Natural killer cell (primary cell): ENCODE data around the gene RALY. TPM values are rescaled to one million over a fixed set of nuclear protein-coding genes. Genes with fewer than 3 reads are reported as not detected.

Experiments used
- ATAC-seq, 3 donors: fragments of 150-1000 bp in 2 of 3; fragments of 200-7000 bp in 1 of 3; cut with Tn5 transposase; 1 replicate in 1 of 3; 2 replicates in 2 of 3; pipeline ENCODE4 v1.10.0; 2021; ENCODE audit warnings: mild to moderate bottlenecking in 2 of 3, moderate library complexity in 2 of 3
- DNase-seq, 2 donors: peaks; one replicate each; pipeline versions ENCODE4 v3.0.0 to v3.0.0-alpha.2; 2013 to 2021; ENCODE audit warnings: mixed read lengths in 1 of 2
- H3K27ac ChIP-seq: one replicate; pipeline ENCODE4 v1.5.1; 2013; ENCODE audit warnings: mild to moderate bottlenecking, low read length
- H3K27me3 ChIP-seq: one replicate; pipeline ENCODE4 v1.6.1; 2013; ENCODE audit warnings: low read length; ENCODE audit not compliant: control insufficient read depth, insufficient read depth
- H3K36me3 ChIP-seq: one replicate; pipeline ENCODE4 v1.6.1; 2013; ENCODE audit warnings: low read length; ENCODE audit not compliant: control insufficient read depth, insufficient read depth
- H3K4me1 ChIP-seq: one replicate; pipeline ENCODE4 v1.6.1; 2013; ENCODE audit warnings: low read length; ENCODE audit not compliant: control insufficient read depth, insufficient read depth
- H3K4me3 ChIP-seq: one replicate; pipeline ENCODE4 v1.5.1; 2013; ENCODE audit warnings: low read length
- H3K9me3 ChIP-seq: one replicate; pipeline ENCODE4 v1.6.1; 2013; ENCODE audit warnings: low read length; ENCODE audit not compliant: control insufficient read depth, insufficient read depth
- H3K27ac Mint-ChIP-seq, 2 donors: one replicate each; pipeline ENCODE4 v1.8.0; 2022; ENCODE audit warnings: mild to moderate bottlenecking in 2 of 2, mixed read lengths in 2 of 2, moderate library complexity in 1 of 2
- H3K27me3 Mint-ChIP-seq, 2 donors: one replicate each; pipeline ENCODE4 v1.8.0; 2022; ENCODE audit warnings: low read depth in 2 of 2, mixed read lengths in 2 of 2
- H3K36me3 Mint-ChIP-seq: one replicate; pipeline ENCODE4 v1.8.0; 2022; ENCODE audit warnings: mixed read lengths
- H3K4me1 Mint-ChIP-seq, 2 donors: one replicate each; pipeline ENCODE4 v1.8.0; 2022; ENCODE audit warnings: mixed read lengths in 2 of 2
- H3K4me3 Mint-ChIP-seq: one replicate; pipeline ENCODE4 v1.8.0; 2022; ENCODE audit warnings: mild to moderate bottlenecking, moderate library complexity, mixed read lengths
- H3K9me3 Mint-ChIP-seq, 2 donors: one replicate each; pipeline ENCODE4 v1.8.0; 2022; ENCODE audit warnings: mixed read lengths in 2 of 2
- CTCF ChIP-seq: fragments of 200-600 bp; IDR thresholded peaks from one replicate; pipeline ENCODE4 v1.8.0; 2022; ENCODE audit warnings: antibody characterized with exemption
- WGBS: methylation state at CpG from one replicate; pipeline ENCODE4 v1.1.7; 2013; ENCODE audit warnings: missing lambda C conversion rate; ENCODE audit not compliant: insufficient coverage; 5-methylcytosine and 5-hydroxymethylcytosine counted together
- intact Hi-C: fragments of 100-400 bp; cut with micrococcal nuclease; formaldehyde crosslinking; loops from one replicate; pipeline ENCODE4 v1.14.2; 2022
- total RNA-seq, 4 donors: library from RNA; stranded (reverse); fragments of 120-200 nt in 1 of 4; gene quantifications; one replicate each; pipeline versions ENCODE4 v1.2.3 to v1.2.4, GENCODE V29; 2013 to 2022

Gene RALY
- total RNA-seq, 3 donors from 2014 or later (not counting 1 experiment from before 2014, with no cell fraction given): 194 to 204 (median 198) TPM

DNA sequence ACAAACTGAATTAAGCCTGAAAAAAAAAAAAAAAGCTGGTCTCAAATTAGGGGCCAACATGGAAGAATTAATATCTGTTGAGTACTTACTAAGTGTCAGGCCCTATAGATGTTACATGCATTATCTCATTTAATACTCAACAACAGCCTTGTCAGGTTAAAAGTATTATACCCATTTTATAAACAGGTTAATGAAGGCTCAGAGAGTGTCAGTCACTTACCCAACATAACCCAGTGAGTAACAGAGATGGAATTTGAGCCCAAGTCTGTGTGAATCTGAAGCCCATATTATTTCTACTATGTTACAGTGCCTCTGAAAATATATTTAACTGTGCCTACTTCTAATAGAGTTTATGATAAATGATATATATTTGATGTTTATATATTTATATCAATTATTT lies 129.6 kb downstream of the RALY start:
- intact Hi-C loops: no loop called here

DNA sequence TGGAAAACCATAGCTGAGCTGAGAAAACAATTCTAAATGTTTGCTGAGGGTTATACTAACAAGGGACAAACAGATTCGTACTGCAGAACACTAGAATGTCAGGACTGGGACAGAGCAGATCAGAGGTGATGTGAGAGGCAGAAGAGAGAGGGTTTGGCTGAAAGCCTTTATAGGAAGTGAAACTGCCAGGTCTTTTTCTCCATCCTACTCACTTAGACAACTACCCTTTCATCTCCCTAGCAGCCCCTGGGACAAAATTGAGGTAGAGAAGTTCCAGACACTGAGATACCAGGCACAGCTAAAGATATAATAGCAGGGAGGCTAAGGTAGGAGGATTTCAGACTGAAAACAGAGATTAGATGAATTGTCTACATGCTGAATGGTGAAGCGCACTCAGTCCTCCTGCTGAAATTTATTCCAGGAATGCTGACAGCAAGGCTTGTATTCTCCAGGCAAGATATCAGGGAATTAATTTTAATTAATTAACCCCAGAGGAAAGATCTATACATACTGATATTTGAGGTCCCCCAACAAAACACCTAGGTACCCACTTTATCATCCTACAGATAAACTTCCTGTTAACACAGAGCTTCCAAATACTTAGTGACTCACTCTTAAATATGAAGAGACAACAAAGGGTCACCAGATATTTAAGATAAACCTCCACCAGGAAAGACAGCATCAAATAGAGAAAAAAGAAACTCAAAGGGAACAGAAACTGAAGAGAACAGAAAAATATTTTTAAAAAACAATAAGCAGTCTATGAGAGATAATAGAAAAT lies 130.9 kb downstream of the RALY start:
- no peaks in the 10 kb centered on the region for H3K9me3 Mint-ChIP-seq
- no peak overlapping the region for H3K4me3 ChIP-seq
- peaks cover 4 to 5% of the 10 kb centered on the region in 2 donors for H3K4me1 Mint-ChIP-seq
- no peaks in the 10 kb centered on the region for H3K36me3 ChIP-seq
- no peaks in the 10 kb centered on the region for H3K9me3 ChIP-seq
- no peak for ATAC-seq
- DNase-seq: no peak
- H3K27me3 Mint-ChIP-seq: peaks cover 8 to 27% of the 10 kb centered on the region in 2 donors
- TF ChIP-seq CTCF: no peak
- no peak overlapping the region for H3K27ac Mint-ChIP-seq
- no peaks in the 10 kb centered on the region for H3K27me3 ChIP-seq
- no peak overlapping the region for H3K4me3 Mint-ChIP-seq
- peaks cover 4% of the 10 kb centered on the region for H3K4me1 ChIP-seq
- no peak overlapping the region for H3K27ac ChIP-seq
- 65% methylated on average over 2 of the region's 2 CpGs for WGBS
- H3K36me3 Mint-ChIP-seq: no peaks in the 10 kb centered on the region
- intact Hi-C loops: no loop called here

More for the DNA sequence above, 129.6 kb downstream of the RALY start:
- H3K36me3 Mint-ChIP-seq: no peaks in the 10 kb centered on the region
- no peak for TF ChIP-seq CTCF
- no peaks in the 10 kb centered on the region for H3K4me1 Mint-ChIP-seq
- no peak overlapping the region for H3K4me3 Mint-ChIP-seq
- ATAC-seq (no peak), DNase-seq (no peak)
- no peak overlapping the region for H3K27ac Mint-ChIP-seq
- no peaks in the 10 kb centered on the region for H3K4me1 ChIP-seq
- H3K27ac ChIP-seq: no peak overlapping the region
- H3K27me3 Mint-ChIP-seq: peaks cover 8 to 16% of the 10 kb centered on the region in 2 donors
- H3K36me3 ChIP-seq: no peaks in the 10 kb centered on the region
- no peaks in the 10 kb centered on the region for H3K27me3 ChIP-seq
- no peak overlapping the region for H3K4me3 ChIP-seq
- H3K9me3 ChIP-seq: no peaks in the 10 kb centered on the region
- H3K9me3 Mint-ChIP-seq: no peaks in the 10 kb centered on the region

GRCh38 chr20:34127792-34128191 lies 134.1 kb downstream of the RALY start:
- Mint-ChIP-seq H3K27ac (no peak overlapping the region), H3K36me3 (no peaks in the 10 kb centered on the region), H3K4me3 (no peak overlapping the region), H3K27me3 (peaks cover 9 to 31% of the 10 kb centered on the region in 2 donors), H3K9me3 (no peaks in the 10 kb centered on the region), H3K4me1 (peaks cover 5 to 6% of the 10 kb centered on the region in 2 donors)
- DNase-seq: no peak
- intact Hi-C loops: loop anchor here (2.0 kb wide), 1 partner anchor 335 kb away; no protein-coding TSS in a partner anchor
- no peak for TF ChIP-seq CTCF
- H3K4me3 ChIP-seq: no peak overlapping the region
- H3K4me1 ChIP-seq: peaks cover 4% of the 10 kb centered on the region
- H3K36me3 ChIP-seq: no peaks in the 10 kb centered on the region
- 86% methylated on average over 7 of the region's 10 CpGs for WGBS
- H3K27me3 ChIP-seq: no peaks in the 10 kb centered on the region
- H3K27ac ChIP-seq: no peak overlapping the region
- H3K9me3 ChIP-seq: no peaks in the 10 kb centered on the region
- no peak for ATAC-seq
